ENCODE measurements around the gene SMIM36.

GRCh38 chr17:55524440-55525220 is 13.4 kb upstream of the SMIM36 start:
- TF ChIP-seq CTCF (IDR thresholded peaks at IDR 0.05; ENCODE audit: low read length) (no peak), EZH2 (optimal IDR thresholded peaks at IDR 0.05; ENCODE audit: low read depth, low read length) (no peak), EZH2phosphoT487 (IDR thresholded peaks at IDR 0.05; ENCODE audit: low read length) (no peak)
